H1 (cell line): ENCODE measurements around the gene INSYN1. TPM values are rescaled to one million over a fixed set of nuclear protein-coding genes. Genes with fewer than 3 reads are reported as not detected.

Experiments used
- CTCF ChIA-PET: fragments of 300-600 bp; sonication (Branson Sonifier 250); formaldehyde crosslinking; loops from one replicate; lab custom pipeline; 2021; ENCODE audit not compliant: partially characterized antibody; lab: Charles Lee
- POLR2A ChIA-PET: fragments of 300-600 bp; sonication (Branson Sonifier 250); formaldehyde crosslinking; loops from one replicate; lab custom pipeline; 2021; ENCODE audit warnings: inconsistent platforms; ENCODE audit not compliant: partially characterized antibody; lab: Charles Lee
- DNase-seq, 2 experiments: peaks; one replicate each; pipeline versions ENCODE4 v3.0.0 to v3.0.0-alpha.2; 2010 to 2022; ENCODE audit warnings: low spot score in 2 of 2, low read depth in 1 of 2, mixed read lengths in 1 of 2
- FAIRE-seq: peaks from 2 replicates; lab custom pipeline; 2011; peaks lifted over from hg19 to GRCh38; lab: Jason Lieb, UNC
- H2AFZ ChIP-seq: 2 replicates; pipeline ENCODE4 v1.8.1; 2012; ENCODE audit warnings: low read length, inconsistent platforms
- H2AK5ac ChIP-seq: 2 replicates; pipeline ENCODE4 v1.6.1; 2013; ENCODE audit warnings: low read depth, low read length
- H2BK120ac ChIP-seq: replicated peaks from 2 replicates; pipeline ENCODE3; 2013; ENCODE audit warnings: low read depth, low read length, inconsistent platforms
- H2BK12ac ChIP-seq: 2 replicates; pipeline ENCODE4 v1.6.1; 2013; ENCODE audit warnings: low read depth, low read length
- H2BK15ac ChIP-seq: 2 replicates; pipeline ENCODE4 v1.6.1; 2013; ENCODE audit warnings: low read length
- H2BK20ac ChIP-seq: 2 replicates; pipeline ENCODE4 v1.6.1; 2013; ENCODE audit warnings: low read length
- H2BK5ac ChIP-seq: 2 replicates; pipeline ENCODE4 v1.6.1; 2013; ENCODE audit warnings: low read depth, low read length
- H3K14ac ChIP-seq: 2 replicates; pipeline ENCODE4 v1.6.1; 2013; ENCODE audit warnings: inconsistent platforms; ENCODE audit not compliant: insufficient read length
- H3K18ac ChIP-seq: 2 replicates; pipeline ENCODE4 v1.6.1; 2013; ENCODE audit warnings: low read length; ENCODE audit errors: extremely low read depth
- H3K23ac ChIP-seq: 2 replicates; pipeline ENCODE4 v1.6.1; 2013; ENCODE audit warnings: inconsistent platforms; ENCODE audit not compliant: insufficient read length
- H3K23me2 ChIP-seq: 2 replicates; pipeline ENCODE4 v1.6.1; 2013; ENCODE audit warnings: low read depth, low read length
- H3K27ac ChIP-seq: 2 replicates; pipeline ENCODE4 v1.6.1; 2011; ENCODE audit warnings: low read depth, low read length, inconsistent platforms
- H3K27me3 ChIP-seq, 4 experiments: replicated peaks in 1 of 4; 1 replicate in 1 of 4; 2 replicates in 3 of 4; pipeline versions ENCODE4 v1.6.1 to v1.8.1; 2011 to 2013; ENCODE audit warnings: low read length in 3 of 4, mild to moderate bottlenecking in 3 of 4, inconsistent platforms in 2 of 4, mixed read lengths in 2 of 4, moderate library complexity in 1 of 4; ENCODE audit not compliant: control insufficient read depth in 3 of 4, insufficient read depth in 3 of 4; ENCODE audit errors: extremely low read depth in 1 of 4
- H3K36me3 ChIP-seq, 4 experiments: 2 replicates each; pipeline versions ENCODE4 v1.6.1 to v1.8.1; 2011 to 2013; ENCODE audit warnings: mild to moderate bottlenecking in 4 of 4, low read length in 3 of 4, moderate library complexity in 2 of 4, control low read depth in 1 of 4, inconsistent platforms in 1 of 4; ENCODE audit not compliant: insufficient read depth in 4 of 4, control insufficient read depth in 2 of 4
- H3K4ac ChIP-seq: replicated peaks from 2 replicates; pipeline ENCODE3; 2013; ENCODE audit warnings: low read length, low read depth, mixed read lengths, inconsistent platforms; ENCODE audit not compliant: insufficient read length
- H3K4me1 ChIP-seq, 4 experiments: replicated peaks in 1 of 4; 1 replicate in 1 of 4; 2 replicates in 3 of 4; pipeline versions ENCODE4 v1.6.1 to v1.8.1; 2011 to 2013; ENCODE audit warnings: low read length in 3 of 4, inconsistent platforms in 2 of 4, mixed read lengths in 1 of 4; ENCODE audit not compliant: insufficient read depth in 4 of 4, control insufficient read depth in 3 of 4
- H3K4me2 ChIP-seq, 2 experiments: 2 replicates each; pipeline versions ENCODE4 v1.6.1 to v1.8.1; 2011 to 2013; ENCODE audit warnings: low read depth in 2 of 2, low read length in 2 of 2, control low read depth in 1 of 2, inconsistent platforms in 1 of 2, mild to moderate bottlenecking in 1 of 2; ENCODE audit not compliant: insufficient read depth in 1 of 2
- H3K4me3 ChIP-seq, 4 experiments: fragments of 200-600, 300-600 bp in 1 of 4; sonication (generic), shearing (Covaris generic), sonication (Bioruptor Twin) in 1 of 4; 2 replicates each; pipeline versions ENCODE4 v1.5.1 to v1.8.1; 2011 to 2016; ENCODE audit warnings: low read length in 4 of 4, low read depth in 3 of 4, control low read depth in 2 of 4, inconsistent platforms in 2 of 4, mild to moderate bottlenecking in 2 of 4, mixed read lengths in 1 of 4, moderate library complexity in 1 of 4; ENCODE audit not compliant: insufficient read depth in 2 of 4; ENCODE audit errors: extremely low read depth in 1 of 4
- H3K56ac ChIP-seq: replicated peaks from 2 replicates; pipeline ENCODE3; 2013; ENCODE audit warnings: low read depth, mild to moderate bottlenecking, mixed read lengths, low read length, inconsistent platforms; ENCODE audit not compliant: insufficient read length
- H3K79me1 ChIP-seq: 2 replicates; pipeline ENCODE4 v1.6.1; 2013; ENCODE audit warnings: low read depth, low read length, control low read depth
- H3K79me2 ChIP-seq, 2 experiments: 2 replicates each; pipeline versions ENCODE4 v1.6.1 to v1.8.1; 2012 to 2013; ENCODE audit warnings: low read length in 2 of 2, mild to moderate bottlenecking in 2 of 2, inconsistent platforms in 1 of 2; ENCODE audit not compliant: insufficient read depth in 2 of 2, control insufficient read depth in 1 of 2
- H3K9ac ChIP-seq, 4 experiments: replicated peaks in 1 of 4; 1 replicate in 1 of 4; 2 replicates in 3 of 4; pipeline versions ENCODE4 v1.6.1 to v1.8.1; 2011 to 2013; ENCODE audit warnings: low read depth in 3 of 4, low read length in 3 of 4, control low read depth in 2 of 4, mild to moderate bottlenecking in 2 of 4, moderate library complexity in 2 of 4, inconsistent platforms in 1 of 4; ENCODE audit errors: extremely low read depth in 1 of 4
- H3K9me3 ChIP-seq, 2 experiments: 2 replicates each; pipeline versions ENCODE4 v1.6.1 to v1.8.1; 2012 to 2013; ENCODE audit warnings: mild to moderate bottlenecking in 2 of 2, moderate library complexity in 2 of 2, control low read depth in 1 of 2, inconsistent platforms in 1 of 2, low read depth in 1 of 2, low read length in 1 of 2, mixed read lengths in 1 of 2; ENCODE audit not compliant: insufficient read depth in 2 of 2
- H4K20me1 ChIP-seq, 2 experiments: replicated peaks in 1 of 2; 2 replicates each; pipeline versions ENCODE3 to v1.8.1; 2011 to 2013; ENCODE audit warnings: inconsistent platforms in 2 of 2, low read length in 2 of 2, mild to moderate bottlenecking in 1 of 2; ENCODE audit not compliant: insufficient read depth in 2 of 2, control insufficient read depth in 1 of 2
- H4K5ac ChIP-seq: 2 replicates; pipeline ENCODE4 v1.6.1; 2013; ENCODE audit warnings: low read length, low read depth, mixed read lengths, inconsistent platforms; ENCODE audit not compliant: insufficient read length
- H4K8ac ChIP-seq: 2 replicates; pipeline ENCODE4 v1.8.0; 2013; ENCODE audit warnings: mild to moderate bottlenecking, moderate library complexity, low read length, inconsistent platforms; ENCODE audit not compliant: insufficient read depth; ENCODE audit errors: extremely low read depth
- H4K91ac ChIP-seq: replicated peaks from 2 replicates; pipeline ENCODE3; 2013; ENCODE audit warnings: low read length, mixed read lengths, inconsistent platforms; ENCODE audit not compliant: insufficient read length
- CREB1 ChIP-seq: IDR thresholded peaks from 2 replicates; pipeline ENCODE4 v1.6.1; 2012; ENCODE audit warnings: inconsistent platforms
- EZH2 ChIP-seq: fragments of 200-600 bp; sonication (generic); IDR thresholded peaks from 2 replicates; pipeline ENCODE4 v1.7.1; 2012; ENCODE audit warnings: low read depth, mild to moderate bottlenecking, moderate library complexity, low read length, inconsistent platforms; ENCODE audit not compliant: severe bottlenecking
- NANOG ChIP-seq: IDR thresholded peaks from 2 replicates; pipeline ENCODE4 v1.6.1; 2011; ENCODE audit warnings: low read length, low read depth, mild to moderate bottlenecking, inconsistent platforms; ENCODE audit not compliant: insufficient read depth, poor library complexity, severe bottlenecking
- NRF1 ChIP-seq: IDR thresholded peaks from 2 replicates; pipeline ENCODE4 v1.6.1; 2011; ENCODE audit warnings: mild to moderate bottlenecking, low read depth, low read length, improper control_type of control experiment
- PHF8 ChIP-seq: fragments of 200-600 bp; sonication (generic); conservative IDR thresholded peaks from 2 replicates; pipeline ENCODE4 v1.7.1; 2012; ENCODE audit warnings: low read depth, mild to moderate bottlenecking, inconsistent platforms, low read length, moderate library complexity
- TAF1 ChIP-seq: IDR thresholded peaks from 2 replicates; pipeline ENCODE4 v1.6.1; 2011; ENCODE audit warnings: mild to moderate bottlenecking, low read depth, low read length
- WGBS, 2 experiments: shearing (Covaris generic) in 1 of 2; methylation state at CpG; one replicate each; pipeline versions ENCODE4 v1.1.6 to v1.1.7; 2013 to 2015; ENCODE audit warnings: low lambda C conversion rate in 2 of 2, mixed read lengths in 2 of 2, inconsistent platforms in 1 of 2, low coverage in 1 of 2, missing lambda C conversion rate in 1 of 2; ENCODE audit not compliant: insufficient replicate concordance in 2 of 2, insufficient coverage in 1 of 2, insufficient read length in 1 of 2; ENCODE audit errors: extremely low coverage in 1 of 2, missing lambda C conversion rate in 1 of 2; 5-methylcytosine and 5-hydroxymethylcytosine counted together
- long read RNA-seq, 2 experiments: library from RNA in 1 of 2; library from capped mRNA in 1 of 2; stranded (forward); transcript quantifications; one replicate each; pipeline ENCODE4 v2.0.0, GENCODE V29; 2021; ENCODE audit warnings: inconsistent platforms in 1 of 2
- polyA minus RNA-seq, 3 experiments: library from RNA; depleted of rRNA, polyadenylated mRNA; stranded (reverse); fragments of >200 nt; gene quantifications; 1 replicate in 2 of 3; 2 replicates in 1 of 3; pipeline ENCODE4 v1.2.3, GENCODE V29; 2011
- polyA plus RNA-seq, 7 experiments: library from polyadenylated mRNA; depleted of rRNA in 3 of 7; stranded (reverse) in 5 of 7; unstranded in 2 of 7; fragments of >200 nt in 5 of 7; fragments of 200-250 nt in 2 of 7; gene quantifications; 1 replicate in 5 of 7; 2 replicates in 1 of 7; 4 replicates in 1 of 7; pipeline versions ENCODE4 v1.2.1 to v1.2.3, GENCODE V29; 2011 to 2013; ENCODE audit warnings: missing spikeins in 2 of 7, mixed read lengths in 2 of 7
- total RNA-seq: library from RNA; stranded (reverse); fragmentation: NEBNext Ultra II Directional; extraction: Animal tissue kit (Norgen Biotek cat#: 25700); gene quantifications from 2 replicates; pipeline ENCODE4 v1.2.1, GENCODE V29; 2021

Gene INSYN1, protein sequence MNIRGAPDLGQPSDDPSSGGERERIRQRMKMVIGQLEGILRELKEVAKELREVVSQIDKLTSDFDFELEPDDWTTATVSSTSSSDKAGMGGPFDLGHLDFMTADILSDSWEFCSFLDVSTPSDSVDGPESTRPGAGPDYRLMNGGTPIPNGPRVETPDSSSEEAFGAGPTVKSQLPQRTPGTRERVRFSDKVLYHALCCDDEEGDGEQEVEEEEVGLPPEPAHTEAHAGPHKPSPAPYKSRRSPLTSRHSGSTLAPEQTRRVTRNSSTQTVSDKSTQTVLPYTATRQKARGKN
- total RNA-seq = 10.2 and 13.1 TPM in 2 replicates
- polyA plus RNA-seq (2011; rRNA removed) = 7.2 and 11.6 TPM in 2 replicates
- polyA plus RNA-seq (2011; cell fraction: cytosol; rRNA removed) = 12.0 TPM
- polyA plus RNA-seq (2011; cell fraction: nucleus; rRNA removed) = 50.9 TPM
- polyA plus RNA-seq (2012, experiment 1 of 2) = 4.2 to 8.2 TPM (median 6.5 TPM) in 4 replicates
- polyA plus RNA-seq (2012, experiment 2 of 2) = 4.0 TPM
- polyA plus RNA-seq (2013, experiment 1 of 2) = 6.3 TPM
- 6.0 TPM for polyA plus RNA-seq (2013, experiment 2 of 2)
- 2.1 and 2.9 TPM in 2 replicates for polyA minus RNA-seq (2011; rRNA and poly(A)+ RNA removed)
- 3.2 TPM for polyA minus RNA-seq (2011; cell fraction: cytosol; rRNA and poly(A)+ RNA removed)
- 2.9 TPM for polyA minus RNA-seq (2011; cell fraction: nucleus; rRNA and poly(A)+ RNA removed)
- long read RNA-seq, experiment 1, partial matches to known transcripts = 1 of 2 reads
- long read RNA-seq, experiment 1, other reads (novel, unspliced or antisense) = 0 of 2 reads
- long read RNA-seq, experiment 2, full-length matches to known transcripts = 4 of 5 reads
- long read RNA-seq, experiment 2, partial matches to known transcripts = 0 of 5 reads
- long read RNA-seq, experiment 2, other reads (novel, unspliced or antisense) = 1 of 5 reads

DNA sequence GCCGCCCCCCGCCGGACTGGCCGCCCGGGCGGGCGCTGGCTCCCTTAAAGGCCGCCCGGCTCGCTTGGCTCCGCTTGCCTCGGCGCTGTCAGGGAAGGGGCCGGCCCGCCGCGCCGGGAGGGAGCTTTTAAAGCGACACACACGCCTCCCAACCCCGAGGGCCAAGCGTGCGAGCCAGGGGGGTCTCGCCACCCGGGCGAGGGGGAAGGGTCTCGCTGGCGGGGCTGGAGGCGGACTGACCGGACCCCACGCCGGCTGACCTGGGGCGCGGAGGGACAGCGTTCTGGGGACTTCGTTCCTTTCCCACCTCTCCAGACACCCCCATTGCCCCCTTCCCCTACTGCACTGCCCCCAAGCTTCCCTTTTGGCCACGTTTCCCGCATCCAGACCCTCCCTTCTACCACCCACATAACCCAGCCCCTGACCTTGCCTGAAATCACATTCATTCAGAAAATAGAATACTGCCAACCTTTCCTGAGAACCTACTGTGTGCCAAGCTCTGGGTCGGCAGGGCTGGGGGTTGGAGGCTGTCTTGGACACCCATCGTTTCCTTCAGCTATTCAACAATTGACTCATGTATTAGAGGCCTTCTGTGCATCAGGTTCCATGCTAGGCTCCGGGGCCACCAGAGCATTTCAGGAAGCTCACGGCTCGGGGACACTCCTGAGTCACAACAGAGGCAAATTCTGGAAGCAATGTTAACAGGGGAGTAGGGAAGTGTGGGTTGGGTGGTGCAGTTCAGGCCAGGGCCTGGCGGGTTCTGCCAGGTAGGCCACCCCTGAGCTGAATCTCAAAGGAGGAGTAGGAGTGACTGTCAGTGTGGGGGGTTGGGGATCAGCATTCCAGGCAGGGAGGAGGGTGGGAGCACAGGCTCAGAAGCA, at the start of gene INSYN1:
Gene INSYN1, minus strand, starts transcription at position 102 of the 881 bp plus-strand sequence. CDS start 2,221 bp downstream, outside the sequence.
- Histone ChIP-seq H2BK120ac (no peak within 1 kb of the TSS), H3K36me3 (no peaks in the 10 kb centered on the region), H3K14ac (no peak within 1 kb of the TSS), H3K79me2 (no peaks in the 10 kb centered on the region), H3K23me2 (peaks cover 16% of the 10 kb centered on the region; the same call in 1 of the 2 replicates), H4K5ac (peak within 1 kb of the TSS; percentile 62), H3K4me2 (peak within 1 kb of the TSS; percentile 85 to 96), H3K56ac (peak within 1 kb of the TSS; percentile 7), H3K23ac (no peak within 1 kb of the TSS), H4K91ac (peak within 1 kb of the TSS; percentile 66), H3K27ac (no peak within 1 kb of the TSS), H3K79me1 (no peaks in the 10 kb centered on the region), H2BK20ac (peak within 1 kb of the TSS; percentile 86), H3K9me3 (no peaks in the 10 kb centered on the region), H2AK5ac (no peak within 1 kb of the TSS), H3K4me1 (peaks cover 11 to 23% (median 17%) of the 10 kb centered on the region in 4 experiments), H4K20me1 (no peaks in the 10 kb centered on the region), H3K4me3 (peak within 1 kb of the TSS; percentile 43 to 87 (median 60)), H2BK12ac (peak within 1 kb of the TSS; percentile 52; the same call in 1 of the 2 replicates), H2AFZ (peak within 1 kb of the TSS; percentile 17; the same call in 1 of the 2 replicates), H3K9ac (no peak within 1 kb of the TSS), H2BK15ac (peak within 1 kb of the TSS; percentile 31; the same call in 1 of the 2 replicates), H2BK5ac (peak within 1 kb of the TSS; percentile 71; the same call in 1 of the 2 replicates), H3K4ac (no peak within 1 kb of the TSS), H4K8ac (no peak within 1 kb of the TSS; the same call in 1 of the 2 replicates), H3K27me3 (peaks cover 0 to 24% (median 13%) of the 10 kb centered on the region in 4 experiments; a peak in 6 of 7 replicates), H3K18ac (peak within 1 kb of the TSS; percentile 83; the same call in 1 of the 2 replicates)
- ChIA-PET CTCF (interaction anchor here (0.6 to 9.4 kb wide), 10 partner anchors 9 to 49 kb away, joined by 3 to 45 read pairs (median 4); no protein-coding TSS in a partner anchor), POLR2A (interaction anchor here (0.6 to 1.4 kb wide), 12 partner anchors 8 to 169 kb away, joined by 3 to 8 read pairs (median 3); no protein-coding TSS in a partner anchor)
- WGBS, 2 experiments = 7% methylated on average over 20 of the region's 44 CpGs; no CpG with 5 or more reads in 1 of the 2 experiments
- FAIRE-seq (peak; percentile 42), DNase-seq (peak; percentile 21 to 67)
- TF ChIP-seq CREB1 (peak; percentile 38; the same call in 1 of the 2 replicates), EZH2 (peak; percentile 27), NANOG (no peak), PHF8 (0 out of 2 replicates have a peak, but pooled peaks have one; percentile 10), NRF1 (no peak), TAF1 (0 out of 2 replicates have a peak, but pooled peaks have one; percentile 45)
